ENCODE data around the gene COL15A1.

DNA sequence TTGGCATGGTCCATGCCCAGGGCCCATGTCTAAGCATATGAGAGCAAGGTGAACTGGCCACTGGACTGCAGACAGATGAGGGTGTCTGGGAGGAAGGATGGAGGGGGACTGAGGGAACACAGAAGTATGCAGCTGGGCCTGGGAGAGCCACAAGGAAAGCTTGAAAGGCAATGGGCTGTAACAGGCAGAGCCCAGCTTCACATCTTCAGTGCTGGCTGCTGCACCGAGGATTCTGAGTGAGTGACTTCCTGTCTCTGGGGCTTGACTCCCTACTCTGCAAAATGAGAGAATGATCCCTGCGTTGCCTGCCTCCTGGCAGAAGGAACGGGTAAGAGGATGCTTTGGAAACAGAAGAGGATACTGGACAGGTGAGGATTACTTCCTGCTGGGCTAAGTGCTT lies 29.0 kb downstream of the COL15A1 start:
- no peak for TF ChIP-seq POLR2A (IDR thresholded peaks at IDR 0.05; ENCODE audit: low read length)
- TF ChIP-seq GATA1 (IDR thresholded peaks at IDR 0.05; ENCODE audit: low read depth, low read length) = no peak
